PC-9 (cell line): ENCODE data around the gene GULP1.

Experiments used
- EZH2 ChIP-seq: fragments of 200-600 bp; sonication (generic); IDR thresholded peaks from 2 replicates; pipeline ENCODE4 v1.8.0; 2017; ENCODE audit warnings: antibody characterized with exemption, low read depth
- TF ChIP-seq, protein P1 (sequence below): fragments of 200-600 bp; sonication (generic); conservative IDR thresholded peaks from 2 replicates; pipeline ENCODE4 v1.6.1; 2017; ENCODE audit warnings: mixed run types, antibody characterized with exemption, mild to moderate bottlenecking, moderate library complexity

DNA sequence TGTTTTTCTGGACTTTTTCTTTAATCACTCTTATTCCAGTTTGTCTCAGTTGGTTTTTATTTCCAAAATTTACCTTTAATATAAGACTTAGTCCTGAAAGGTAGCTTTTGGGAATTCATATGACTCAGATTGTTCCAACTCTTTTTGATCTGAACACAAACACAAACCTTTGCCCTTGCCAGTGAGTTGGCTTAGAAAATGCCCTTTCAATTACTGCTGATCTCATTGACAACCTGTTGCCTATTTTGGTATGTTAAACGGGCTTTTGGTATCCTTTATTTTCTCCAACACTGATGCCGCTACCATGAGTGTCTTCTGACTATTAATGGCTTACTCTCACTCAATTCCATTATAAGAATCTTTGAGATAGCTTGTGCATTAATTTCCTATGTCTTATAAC lies 143.4 kb downstream of the GULP1 start:
- TF ChIP-seq, protein P1, sequence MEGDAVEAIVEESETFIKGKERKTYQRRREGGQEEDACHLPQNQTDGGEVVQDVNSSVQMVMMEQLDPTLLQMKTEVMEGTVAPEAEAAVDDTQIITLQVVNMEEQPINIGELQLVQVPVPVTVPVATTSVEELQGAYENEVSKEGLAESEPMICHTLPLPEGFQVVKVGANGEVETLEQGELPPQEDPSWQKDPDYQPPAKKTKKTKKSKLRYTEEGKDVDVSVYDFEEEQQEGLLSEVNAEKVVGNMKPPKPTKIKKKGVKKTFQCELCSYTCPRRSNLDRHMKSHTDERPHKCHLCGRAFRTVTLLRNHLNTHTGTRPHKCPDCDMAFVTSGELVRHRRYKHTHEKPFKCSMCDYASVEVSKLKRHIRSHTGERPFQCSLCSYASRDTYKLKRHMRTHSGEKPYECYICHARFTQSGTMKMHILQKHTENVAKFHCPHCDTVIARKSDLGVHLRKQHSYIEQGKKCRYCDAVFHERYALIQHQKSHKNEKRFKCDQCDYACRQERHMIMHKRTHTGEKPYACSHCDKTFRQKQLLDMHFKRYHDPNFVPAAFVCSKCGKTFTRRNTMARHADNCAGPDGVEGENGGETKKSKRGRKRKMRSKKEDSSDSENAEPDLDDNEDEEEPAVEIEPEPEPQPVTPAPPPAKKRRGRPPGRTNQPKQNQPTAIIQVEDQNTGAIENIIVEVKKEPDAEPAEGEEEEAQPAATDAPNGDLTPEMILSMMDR = no peak
- no peak for TF ChIP-seq EZH2
